Fibroblast of skin of back (primary cell): ENCODE results near the gene ERICH6B. TPM values are rescaled to one million over a fixed set of nuclear protein-coding genes. Genes with fewer than 3 reads are reported as not detected.
"Not testable (repeated sequence)": the region's sequence is repeated elsewhere in the genome, so short reads cannot be mapped to it uniquely, and the experiment has no call there.

ENCODE experiments used
- DNase-seq: peaks from one replicate; pipeline ENCODE4 v3.0.0-alpha.2; 2013
- polyA plus RNA-seq, 2 experiments: library from polyadenylated mRNA; unstranded; fragments of 120-200 nt; gene quantifications; one replicate each; pipeline ENCODE4 v1.2.1, GENCODE V29; 2013; ENCODE audit not compliant: insufficient read length in 2 of 2

The ERICH6B gene
- 0.43 TPM for polyA plus RNA-seq (2013, experiment 1 of 2; ENCODE audit: insufficient read length)
- not detected for polyA plus RNA-seq (2013, experiment 2 of 2; ENCODE audit: insufficient read length)

GRCh38 chr13:45615501-45616101 is at the start of gene ERICH6B:
Gene ERICH6B (minus strand): TSS chr13:45615739. CDS start chr13:45597005, 18,734 bp downstream.
- peak; percentile 30 for DNase-seq

- not testable (repeated sequence) for DNase-seq
These were observed 47.4 kb upstream of the ERICH6B start for GRCh38 chr13:45662903-45663302.

- no peak for DNase-seq
These were observed 46.6 kb upstream of the ERICH6B start for GRCh38 chr13:45662162-45662561.

- DNase-seq, result not testable (repeated sequence)
These were observed 44.9 kb upstream of the ERICH6B start for GRCh38 chr13:45660458-45660857.

- DNase-seq, result no peak
These were observed 44.0 kb upstream of the ERICH6B start for GRCh38 chr13:45659536-45659935.

- peak; percentile 87 for DNase-seq
These were observed 43.2 kb upstream of the ERICH6B start for GRCh38 chr13:45658586-45659235.

GRCh38 chr13:45654633-45655349 is 39.3 kb upstream of the ERICH6B start:
- DNase-seq, result no peak

- not testable (repeated sequence) for DNase-seq
These were observed 29.7 kb upstream of the ERICH6B start for GRCh38 chr13:45645263-45645662.

- DNase-seq, result not testable (repeated sequence)
These were observed 26.6 kb upstream of the ERICH6B start for GRCh38 chr13:45642159-45642558.

- DNase-seq, result not testable (repeated sequence)
These were observed 19.8 kb upstream of the ERICH6B start for GRCh38 chr13:45635291-45635690.

- DNase-seq, result peak; percentile 27
These were observed 15.3 kb upstream of the ERICH6B start for GRCh38 chr13:45630791-45631190.

GRCh38 chr13:45629940-45630339 is 14.4 kb upstream of the ERICH6B start:
- no peak for DNase-seq

- DNase-seq, result no peak
These were observed 12.6 kb upstream of the ERICH6B start for GRCh38 chr13:45628094-45628493.

- DNase-seq, result no peak
These were observed 12.1 kb upstream of the ERICH6B start for GRCh38 chr13:45627656-45628055.

GRCh38 chr13:45626731-45627374 is 11.3 kb upstream of the ERICH6B start:
- peak; percentile 31 for DNase-seq

GRCh38 chr13:45623516-45624090 is 8.1 kb upstream of the ERICH6B start:
- no peak for DNase-seq

GRCh38 chr13:45621950-45622349 is 6.4 kb upstream of the ERICH6B start:
- no peak for DNase-seq

GRCh38 chr13:45607931-45608330 is 7.6 kb downstream of the ERICH6B start:
- no peak for DNase-seq

GRCh38 chr13:45604892-45605291 is 10.6 kb downstream of the ERICH6B start:
- no peak for DNase-seq

GRCh38 chr13:45603338-45603737 is 12.2 kb downstream of the ERICH6B start:
- DNase-seq, result no peak

GRCh38 chr13:45602183-45603170 is 13.1 kb downstream of the ERICH6B start:
- no peak for DNase-seq
